Vagina (tissue), 2 donors: ENCODE measurements around the gene SNAI1. TPM values are rescaled to one million over a fixed set of nuclear protein-coding genes. Genes with fewer than 3 reads are reported as not detected.
"Not testable (repeated sequence)": the region's sequence is repeated elsewhere in the genome, so short reads cannot be mapped to it uniquely, and the experiment has no call there.

ENCODE experiments used
- DNase-seq, 2 donors: peaks; one replicate each; pipeline ENCODE4 v3.0.0-alpha.2; 2017; ENCODE audit errors: extremely low spot score in 2 of 2
- H3K27ac ChIP-seq: fragments of 200-600 bp; sonication (generic); one replicate; pipeline ENCODE4 v1.5.1; 2019
- H3K27me3 ChIP-seq: fragments of 200-600 bp; sonication (generic); one replicate; pipeline ENCODE4 v1.5.1; 2019
- H3K36me3 ChIP-seq, 2 donors: fragments of 200-600 bp; sonication (generic); one replicate each; pipeline ENCODE4 v1.5.1; 2017 to 2019
- H3K4me1 ChIP-seq: fragments of 200-600 bp; sonication (generic); one replicate; pipeline ENCODE4 v1.5.1; 2019
- H3K4me3 ChIP-seq, 2 donors: fragments of 200-600 bp; sonication (generic); 1 replicate in 1 of 2; 2 replicates in 1 of 2; pipeline ENCODE4 v1.5.1; 2016 to 2019
- H3K9me3 ChIP-seq: fragments of 200-600 bp; sonication (generic); one replicate; pipeline ENCODE4 v1.5.1; 2019
- CTCF ChIP-seq, 3 experiments: fragments of 450-650 bp in 2 of 3; fragments of 200-600 bp in 1 of 3; sonication (generic) in 1 of 3; IDR thresholded peaks; one replicate each; pipeline ENCODE4 v1.5.1; 2017 to 2019; ENCODE audit warnings: antibody characterized with exemption in 3 of 3, mild to moderate bottlenecking in 2 of 3, moderate library complexity in 2 of 3
- POLR2A ChIP-seq, 2 donors: fragments of 450-650 bp; IDR thresholded peaks; one replicate each; pipeline ENCODE4 v1.6.1; 2017; ENCODE audit warnings: antibody characterized with exemption in 2 of 2, mild to moderate bottlenecking in 2 of 2, moderate library complexity in 2 of 2
- POLR2AphosphoS5 ChIP-seq, 2 donors: sonication (generic); formaldehyde crosslinking; IDR thresholded peaks; one replicate each; pipeline ENCODE4 v1.9.0; 2017; ENCODE audit warnings: antibody characterized with exemption in 2 of 2, mild to moderate bottlenecking in 2 of 2, low read depth in 1 of 2; ENCODE audit not compliant: insufficient read depth in 1 of 2
- intact Hi-C: fragments of 100-400 bp; cut with DNase I; formaldehyde crosslinking; loops from one replicate; pipeline ENCODE4 v1.15.1; 2023
- total RNA-seq: library from RNA; depleted of rRNA; stranded (reverse); fragments of >200 nt; gene quantifications from one replicate; pipeline ENCODE4 v1.2.3, GENCODE V29; 2016

SNAI1 gene
- total RNA-seq, 1 donor from 2014 or later: 19.9 TPM

- TF ChIP-seq CTCF (IDR thresholded peaks at IDR 0.05): no peak
- TF ChIP-seq POLR2A (IDR thresholded peaks at IDR 0.05): no peak
- no peak for TF ChIP-seq POLR2AphosphoS5 (IDR thresholded peaks at IDR 0.05; ENCODE audit: insufficient read depth in 1 of 2, low read depth in 1 of 2)
- Histone ChIP-seq H3K36me3 (no peaks in the 10 kb centered on the region), H3K4me3 (no peak overlapping the region), H3K4me1 (peaks cover 29% of the 10 kb centered on the region), H3K9me3 (no peaks in the 10 kb centered on the region), H3K27ac (no peak overlapping the region), H3K27me3 (no peaks in the 10 kb centered on the region)
- DNase-seq: no peak
- intact Hi-C loops: no loop called here
These were observed 10.5 kb downstream of the SNAI1 start for GRCh38 chr20:49993301-49993751.

- no peak overlapping the region for H3K27ac ChIP-seq
- H3K4me3 ChIP-seq: no peak overlapping the region
- H3K9me3 ChIP-seq: no peaks in the 10 kb centered on the region
- TF ChIP-seq CTCF (IDR thresholded peaks at IDR 0.05) (no peak), POLR2AphosphoS5 (IDR thresholded peaks at IDR 0.05; ENCODE audit: insufficient read depth in 1 of 2, low read depth in 1 of 2) (no peak), POLR2A (IDR thresholded peaks at IDR 0.05) (no peak)
- H3K36me3 ChIP-seq: no peaks in the 10 kb centered on the region
- intact Hi-C loops: no loop called here
- no peak for DNase-seq
- no peaks in the 10 kb centered on the region for H3K27me3 ChIP-seq
- H3K4me1 ChIP-seq: peaks cover 11% of the 10 kb centered on the region
These were observed 12.8 kb downstream of the SNAI1 start for GRCh38 chr20:49995586-49995985.

- DNase-seq, H3K27me3 ChIP-seq, intact Hi-C loops, H3K4me1 ChIP-seq, H3K4me3 ChIP-seq, H3K9me3 ChIP-seq, H3K36me3 ChIP-seq, H3K27ac ChIP-seq: not testable (repeated sequence)
These were observed 15.9 kb downstream of the SNAI1 start for GRCh38 chr20:49998478-49999188.

- intact Hi-C loops: no loop called here
- Histone ChIP-seq H3K9me3 (no peaks in the 10 kb centered on the region), H3K27ac (no peak overlapping the region), H3K4me1 (no peaks in the 10 kb centered on the region), H3K4me3 (no peak overlapping the region), H3K27me3 (no peaks in the 10 kb centered on the region), H3K36me3 (no peaks in the 10 kb centered on the region)
- no peak for DNase-seq
- TF ChIP-seq POLR2A (IDR thresholded peaks at IDR 0.05): no peak
- no peak for TF ChIP-seq POLR2AphosphoS5 (IDR thresholded peaks at IDR 0.05; ENCODE audit: insufficient read depth in 1 of 2, low read depth in 1 of 2)
- TF ChIP-seq CTCF (IDR thresholded peaks at IDR 0.05): no peak
These were observed 16.5 kb downstream of the SNAI1 start for GRCh38 chr20:49999329-49999728.

- H3K4me1 ChIP-seq, H3K4me3 ChIP-seq, H3K27ac ChIP-seq, H3K9me3 ChIP-seq, DNase-seq, H3K27me3 ChIP-seq, H3K36me3 ChIP-seq, intact Hi-C loops: not testable (repeated sequence)
These were observed 17.9 kb downstream of the SNAI1 start for GRCh38 chr20:50000548-50001222.

- TF ChIP-seq CTCF (IDR thresholded peaks at IDR 0.05) (no peak), POLR2AphosphoS5 (IDR thresholded peaks at IDR 0.05; ENCODE audit: insufficient read depth in 1 of 2, low read depth in 1 of 2) (no peak), POLR2A (IDR thresholded peaks at IDR 0.05) (no peak)
- DNase-seq: no peak
- Histone ChIP-seq H3K36me3 (no peaks in the 10 kb centered on the region), H3K4me3 (no peak overlapping the region), H3K9me3 (no peaks in the 10 kb centered on the region), H3K27ac (no peak overlapping the region), H3K27me3 (no peaks in the 10 kb centered on the region), H3K4me1 (no peaks in the 10 kb centered on the region)
- intact Hi-C loops: no loop called here
These were observed 19.1 kb downstream of the SNAI1 start for GRCh38 chr20:50001784-50002311.
